ENCODE results near the gene MLH1. TPM values are rescaled to one million over a fixed set of nuclear protein-coding genes. Genes with fewer than 3 reads are reported as not detected.

The MLH1 gene
- total RNA-seq, 2 experiments from 2014 or later = 50.9 to 57.5 TPM

DNA sequence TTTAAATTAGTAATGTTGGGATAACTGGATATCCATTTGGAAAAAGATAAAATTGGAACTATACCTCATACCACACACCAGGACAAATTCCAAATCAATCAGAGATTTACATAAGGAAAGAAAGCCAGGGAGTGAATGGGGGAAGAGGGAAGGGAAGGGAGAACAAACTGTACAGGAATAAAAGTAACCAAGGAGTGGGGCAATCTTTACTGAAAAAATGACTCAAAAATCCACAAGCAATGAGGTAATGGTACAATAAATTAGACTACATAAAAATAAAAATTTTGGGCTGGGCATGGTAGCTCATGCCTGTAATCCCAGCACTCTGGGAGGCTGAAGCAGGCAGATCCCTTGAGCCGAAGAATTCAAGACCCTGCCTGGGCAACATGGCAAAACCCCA is 82.6 kb downstream of the MLH1 start:
- Mint-ChIP-seq H3K27me3 (no peaks in the 10 kb centered on the region), H3K27ac (no peak overlapping the region), H3K4me3 (no peak overlapping the region), H3K36me3 (ENCODE audit: low read depth) (peaks cover 28% of the 10 kb centered on the region), H3K4me1 (peaks cover 5% of the 10 kb centered on the region), H3K9me3 (no peaks in the 10 kb centered on the region)
- DNase-seq = no peak
- ChIA-PET CTCF (no interaction called here), POLR2A (no interaction called here)

DNA sequence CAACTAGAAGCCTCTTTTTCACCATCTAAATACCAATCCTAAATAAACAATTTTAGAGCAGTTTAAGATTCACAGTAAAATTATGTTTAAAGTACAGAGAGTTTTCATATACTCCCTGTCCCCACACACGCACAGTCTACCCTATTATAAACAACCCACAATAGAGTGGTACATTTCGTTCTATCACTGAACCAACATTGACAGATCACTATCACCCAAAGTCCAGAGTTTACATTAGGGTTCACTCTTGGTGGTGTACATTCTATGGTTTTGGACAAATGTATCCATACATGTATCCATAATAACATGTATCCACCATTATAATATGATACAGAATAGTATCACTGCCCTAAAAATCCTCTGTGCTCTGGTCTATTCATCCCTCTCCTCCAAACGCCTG is 89.0 kb downstream of the MLH1 start:
- Mint-ChIP-seq H3K4me3 (no peak overlapping the region), H3K4me1 (no peaks in the 10 kb centered on the region), H3K9me3 (no peaks in the 10 kb centered on the region), H3K27me3 (no peaks in the 10 kb centered on the region), H3K27ac (no peak overlapping the region), H3K36me3 (ENCODE audit: low read depth) (peaks cover 19% of the 10 kb centered on the region)
- no peak for DNase-seq
- POLR2A ChIA-PET = no interaction called here
- CTCF ChIA-PET = interaction anchor here (1.0 kb wide), 1 partner anchor 132 kb away, joined by 3 read pairs; no protein-coding TSS in a partner anchor

DNA sequence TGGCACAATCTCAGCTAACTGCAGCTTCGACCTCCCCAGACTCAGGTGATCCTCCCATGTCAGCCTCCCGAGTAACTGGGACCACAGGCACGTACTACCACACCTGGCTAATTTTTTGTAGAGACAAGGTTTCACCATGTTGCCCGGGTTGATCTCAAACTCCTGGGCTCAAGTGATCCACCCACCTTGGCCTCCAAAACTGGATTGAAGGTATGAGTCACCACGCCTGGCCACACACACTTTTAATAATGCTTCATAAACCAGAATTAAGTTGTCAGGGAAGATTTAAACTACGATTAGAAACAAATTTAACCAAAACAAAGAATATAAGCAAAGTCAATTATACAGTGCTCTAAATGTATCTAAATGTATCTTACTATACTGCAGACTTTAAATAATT is 93.6 kb downstream of the MLH1 start:
- Mint-ChIP-seq H3K27me3 (no peaks in the 10 kb centered on the region), H3K36me3 (ENCODE audit: low read depth) (peaks cover 25% of the 10 kb centered on the region), H3K4me3 (no peak overlapping the region), H3K9me3 (no peaks in the 10 kb centered on the region), H3K4me1 (no peaks in the 10 kb centered on the region), H3K27ac (no peak overlapping the region)
- CTCF ChIA-PET = no interaction called here
- POLR2A ChIA-PET = no interaction called here
- no peak for DNase-seq

DNA sequence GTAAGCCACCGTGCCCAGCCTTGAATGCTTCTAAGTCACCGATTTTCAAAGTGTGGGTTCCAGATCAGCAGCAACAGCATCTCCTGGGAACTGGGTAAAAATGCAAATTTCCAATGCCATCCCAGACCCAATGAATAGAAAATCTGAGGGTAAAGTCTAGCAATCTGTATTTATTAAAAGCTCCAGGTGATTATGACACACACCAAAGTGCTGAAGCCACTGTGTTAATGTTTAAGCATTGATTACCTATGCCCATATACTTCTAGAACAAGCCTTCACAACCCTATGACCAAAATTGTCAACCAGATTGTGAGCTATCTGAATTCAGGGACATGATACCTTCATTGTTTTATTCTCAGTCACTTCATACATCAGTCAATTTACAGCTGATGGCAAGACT is 94.6 kb downstream of the MLH1 start:
- Mint-ChIP-seq H3K4me1 (no peaks in the 10 kb centered on the region), H3K4me3 (no peak overlapping the region), H3K9me3 (no peaks in the 10 kb centered on the region), H3K27ac (no peak overlapping the region), H3K36me3 (ENCODE audit: low read depth) (peaks cover 19% of the 10 kb centered on the region), H3K27me3 (no peaks in the 10 kb centered on the region)
- ChIA-PET CTCF (no interaction called here), POLR2A (no interaction called here)
- no peak for DNase-seq

DNA sequence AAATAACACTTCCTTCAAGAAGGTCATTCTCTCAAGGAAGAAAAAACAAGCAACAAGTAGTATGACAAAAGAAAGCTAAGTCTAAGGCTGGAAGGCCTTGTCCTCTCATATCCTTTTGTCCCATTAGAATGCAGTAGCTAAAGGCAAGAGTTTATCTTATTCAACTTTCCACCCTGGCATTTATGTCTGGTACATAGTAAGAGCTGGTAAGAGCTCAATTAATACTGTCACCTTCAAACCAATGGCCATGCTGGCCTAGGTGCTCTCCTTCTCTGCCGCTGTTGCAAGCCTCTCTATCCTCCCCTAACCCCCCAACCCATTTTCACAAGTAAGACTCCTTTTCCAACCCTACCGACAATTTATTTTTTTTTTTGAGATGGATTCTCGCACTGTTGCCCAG is 99.2 kb downstream of the MLH1 start:
- POLR2A ChIA-PET = no interaction called here
- Mint-ChIP-seq H3K36me3 (ENCODE audit: low read depth) (peaks cover 24% of the 10 kb centered on the region), H3K27ac (no peak overlapping the region), H3K9me3 (no peaks in the 10 kb centered on the region), H3K27me3 (no peaks in the 10 kb centered on the region), H3K4me3 (no peak overlapping the region), H3K4me1 (no peaks in the 10 kb centered on the region)
- no peak for DNase-seq
- CTCF ChIA-PET = no interaction called here

DNA sequence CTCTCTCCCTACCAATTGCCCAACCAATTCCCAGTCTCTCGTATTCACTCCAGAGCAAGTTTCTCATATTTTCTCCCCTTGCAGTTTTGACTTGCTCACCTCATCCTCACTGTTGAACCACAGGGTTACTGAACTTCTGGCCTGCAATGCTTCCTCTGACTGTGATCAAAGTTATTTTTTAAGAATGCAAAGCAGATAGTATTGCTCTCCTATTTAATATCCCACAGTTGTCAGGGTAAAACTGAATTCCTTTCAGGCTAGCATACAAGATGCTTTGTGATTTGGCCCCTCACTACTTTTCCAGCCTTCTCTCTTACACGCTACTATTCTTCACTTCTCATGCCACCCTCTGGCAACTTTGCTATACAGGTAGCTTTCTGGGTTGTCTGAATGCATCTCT is 100.2 kb downstream of the MLH1 start:
- H3K4me1 Mint-ChIP-seq = no peaks in the 10 kb centered on the region
- ChIA-PET POLR2A (interaction anchor here (0.6 kb wide), 1 partner anchor 10 kb away, joined by 3 read pairs; no protein-coding TSS in a partner anchor), CTCF (no interaction called here)
- no peaks in the 10 kb centered on the region for H3K27me3 Mint-ChIP-seq
- peaks cover 19% of the 10 kb centered on the region for H3K36me3 Mint-ChIP-seq (ENCODE audit: low read depth)
- H3K27ac Mint-ChIP-seq = no peak overlapping the region
- no peak for DNase-seq
- no peak overlapping the region for H3K4me3 Mint-ChIP-seq
- no peaks in the 10 kb centered on the region for H3K9me3 Mint-ChIP-seq

DNA sequence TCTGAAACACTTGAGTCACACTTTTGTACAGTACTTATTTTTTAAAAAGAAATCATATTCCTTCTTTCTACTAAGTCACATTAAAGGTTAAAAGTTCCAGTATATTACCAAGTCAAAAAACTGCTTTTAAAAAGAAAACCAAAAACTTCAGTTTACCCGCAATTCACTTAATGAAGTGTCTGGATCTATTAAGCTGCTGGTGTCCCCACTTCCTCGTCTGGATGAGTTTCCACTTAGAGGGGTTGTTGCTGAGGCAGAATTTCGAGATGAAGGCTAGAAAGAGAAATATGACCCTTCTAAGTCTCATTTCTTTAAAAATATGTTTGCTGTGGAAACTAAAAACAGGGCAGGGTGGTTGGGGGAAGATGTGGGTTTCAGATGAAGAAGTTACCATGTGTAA is 101.3 kb downstream of the MLH1 start:
- POLR2A ChIA-PET = no interaction called here
- H3K9me3 Mint-ChIP-seq = no peaks in the 10 kb centered on the region
- H3K4me1 Mint-ChIP-seq = no peaks in the 10 kb centered on the region
- H3K4me3 Mint-ChIP-seq = no peak overlapping the region
- no peak for DNase-seq
- H3K27me3 Mint-ChIP-seq = no peaks in the 10 kb centered on the region
- CTCF ChIA-PET = no interaction called here
- no peak overlapping the region for H3K27ac Mint-ChIP-seq
- H3K36me3 Mint-ChIP-seq (ENCODE audit: low read depth) = peaks cover 19% of the 10 kb centered on the region

DNA sequence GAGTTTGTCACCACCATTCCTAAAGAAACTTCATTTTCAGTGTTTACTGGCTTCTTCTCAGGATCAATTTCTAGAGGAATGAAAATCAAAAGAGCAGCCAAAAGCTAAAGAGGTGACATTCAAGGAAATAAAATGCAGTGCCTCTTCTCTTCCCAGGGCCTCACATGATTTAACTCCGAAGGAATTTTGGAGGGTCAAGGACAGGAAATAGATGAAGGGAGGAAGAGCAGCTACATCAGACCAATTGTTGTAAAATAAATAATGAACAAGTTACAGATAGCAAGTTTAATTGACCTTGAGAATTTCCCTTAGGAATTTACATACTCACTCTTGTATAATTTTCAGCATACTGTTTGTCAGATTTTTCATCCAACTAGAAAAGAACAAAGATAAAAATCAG is 103.0 kb downstream of the MLH1 start:
- ChIA-PET POLR2A (no interaction called here), CTCF (no interaction called here)
- Mint-ChIP-seq H3K36me3 (ENCODE audit: low read depth) (peaks cover 14% of the 10 kb centered on the region), H3K9me3 (no peaks in the 10 kb centered on the region), H3K27me3 (no peaks in the 10 kb centered on the region), H3K27ac (no peak overlapping the region), H3K4me3 (no peak overlapping the region), H3K4me1 (no peaks in the 10 kb centered on the region)
- DNase-seq = no peak

DNA sequence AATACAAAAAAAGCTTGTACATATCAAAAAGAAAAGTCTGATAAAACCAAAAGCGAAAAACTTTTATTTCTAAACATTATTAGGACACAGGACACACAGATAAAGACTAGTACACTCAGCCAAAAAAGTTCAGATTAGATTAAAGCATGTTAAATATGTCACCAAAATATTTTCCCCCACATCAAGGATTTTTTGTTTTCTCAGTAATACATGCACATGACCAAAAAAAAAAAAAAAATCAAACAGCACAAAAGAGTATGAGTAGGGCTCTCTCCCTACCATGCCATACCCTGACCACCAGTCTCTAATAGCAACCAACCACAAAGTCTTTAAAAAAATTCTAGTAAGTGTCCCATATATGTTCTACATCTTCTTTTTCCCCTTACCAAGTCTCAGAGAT is 103.7 kb downstream of the MLH1 start:
- Mint-ChIP-seq H3K9me3 (no peaks in the 10 kb centered on the region), H3K4me1 (no peaks in the 10 kb centered on the region), H3K27ac (no peak overlapping the region), H3K4me3 (no peak overlapping the region), H3K27me3 (no peaks in the 10 kb centered on the region), H3K36me3 (ENCODE audit: low read depth) (peaks cover 11% of the 10 kb centered on the region)
- CTCF ChIA-PET = interaction anchor here (0.9 kb wide), 1 partner anchor 12 kb away, joined by 3 read pairs; no protein-coding TSS in a partner anchor
- POLR2A ChIA-PET = no interaction called here
- no peak for DNase-seq

DNA sequence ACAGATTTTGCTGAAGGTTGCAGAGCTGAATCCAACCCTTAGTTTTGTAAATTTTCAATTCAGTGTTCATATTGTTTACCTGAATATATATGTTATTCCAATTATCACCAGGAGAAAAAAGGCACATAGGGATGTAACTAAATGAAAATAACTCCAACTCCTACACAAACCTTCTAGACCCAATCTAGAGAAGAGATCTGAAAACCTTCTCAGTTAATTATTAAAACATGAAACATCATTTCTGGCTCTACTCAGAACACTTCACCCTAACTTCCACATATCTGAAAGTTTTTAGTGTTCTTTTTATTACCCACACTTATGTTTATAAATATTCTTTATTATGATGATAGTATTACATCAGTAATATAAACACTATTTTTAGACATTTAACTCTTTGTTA is 104.5 kb downstream of the MLH1 start:
- CTCF ChIA-PET = interaction anchor here (0.9 kb wide), 1 partner anchor 11 kb away, joined by 3 read pairs; no protein-coding TSS in a partner anchor

DNA sequence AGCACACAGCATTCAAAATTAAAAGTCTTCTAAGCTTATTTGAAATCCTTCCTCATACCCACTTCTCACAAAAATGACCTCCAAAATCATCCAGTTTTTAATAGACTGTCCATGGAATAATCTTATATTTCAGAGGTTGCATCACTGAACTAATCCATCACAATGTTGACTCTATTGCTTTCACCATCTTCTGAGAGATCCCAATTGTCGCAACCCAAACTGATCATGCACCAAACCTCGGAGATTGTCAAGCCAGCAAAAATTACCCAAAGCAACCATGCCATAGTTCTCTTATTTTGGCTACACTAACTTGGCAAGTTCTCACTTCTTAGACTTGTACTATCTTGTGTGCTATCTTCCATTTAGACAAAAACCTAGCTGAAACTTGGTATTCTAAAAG is 105.6 kb downstream of the MLH1 start:
- H3K9me3 Mint-ChIP-seq = no peaks in the 10 kb centered on the region
- H3K27ac Mint-ChIP-seq = no peak overlapping the region
- no peaks in the 10 kb centered on the region for H3K4me1 Mint-ChIP-seq
- ChIA-PET POLR2A (no interaction called here), CTCF (no interaction called here)
- H3K4me3 Mint-ChIP-seq = no peak overlapping the region
- peaks cover 3% of the 10 kb centered on the region for H3K36me3 Mint-ChIP-seq (ENCODE audit: low read depth)
- H3K27me3 Mint-ChIP-seq = no peaks in the 10 kb centered on the region
- DNase-seq = no peak

More for the DNA sequence above, 104.5 kb downstream of the MLH1 start:
- no peak overlapping the region for H3K27ac Mint-ChIP-seq
- POLR2A ChIA-PET = no interaction called here
- no peaks in the 10 kb centered on the region for H3K27me3 Mint-ChIP-seq
- no peak overlapping the region for H3K4me3 Mint-ChIP-seq
- no peak for DNase-seq
- no peaks in the 10 kb centered on the region for H3K4me1 Mint-ChIP-seq
- H3K9me3 Mint-ChIP-seq = no peaks in the 10 kb centered on the region
- peaks cover 11% of the 10 kb centered on the region for H3K36me3 Mint-ChIP-seq (ENCODE audit: low read depth)

DNA sequence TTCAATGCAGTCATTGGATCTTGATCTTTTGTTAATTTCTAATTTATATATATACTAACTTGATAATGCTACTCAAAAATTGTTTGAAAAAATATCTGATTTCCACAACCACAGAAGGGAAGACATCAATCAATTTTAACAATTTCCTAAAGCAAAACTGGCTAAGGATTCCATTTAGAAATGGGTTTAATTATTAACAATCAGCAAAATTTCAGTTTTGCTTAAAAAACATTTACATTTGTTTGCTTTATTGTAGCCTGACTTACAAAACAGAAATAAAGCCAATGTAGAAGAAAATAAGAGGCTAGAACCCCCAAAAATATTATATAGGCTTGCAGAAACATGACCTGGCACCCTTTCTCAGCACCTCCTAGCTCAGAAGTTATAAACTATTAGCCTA is 106.2 kb downstream of the MLH1 start:
- Mint-ChIP-seq H3K36me3 (ENCODE audit: low read depth) (peaks cover 3% of the 10 kb centered on the region), H3K27me3 (no peaks in the 10 kb centered on the region), H3K4me3 (no peak overlapping the region), H3K9me3 (no peaks in the 10 kb centered on the region), H3K27ac (no peak overlapping the region), H3K4me1 (no peaks in the 10 kb centered on the region)
- ChIA-PET POLR2A (no interaction called here), CTCF (no interaction called here)
- no peak for DNase-seq

DNA sequence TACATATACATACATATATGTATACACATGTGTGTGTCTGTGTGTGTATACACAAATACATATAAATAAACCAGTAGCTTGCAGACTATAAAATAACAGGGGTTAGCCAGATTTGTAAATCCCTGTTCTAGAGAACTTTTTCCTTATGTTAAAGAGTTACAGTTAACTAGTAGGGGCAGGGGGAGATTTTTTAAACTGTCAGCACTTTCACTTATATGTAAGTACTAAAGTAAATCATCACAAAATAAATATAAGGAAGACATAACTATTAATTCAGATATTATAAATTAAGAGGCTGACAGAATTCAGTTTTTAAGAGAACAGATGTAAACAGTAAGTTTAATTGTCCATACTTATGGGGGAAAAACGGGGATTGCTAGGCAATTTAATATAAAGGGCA is 107.1 kb downstream of the MLH1 start:
- ChIA-PET CTCF (no interaction called here), POLR2A (no interaction called here)

More for the DNA sequence above, 107.1 kb downstream of the MLH1 start:
- no peaks in the 10 kb centered on the region for H3K36me3 Mint-ChIP-seq (ENCODE audit: low read depth)
- no peak for DNase-seq
- no peak overlapping the region for H3K4me3 Mint-ChIP-seq
- H3K27ac Mint-ChIP-seq = no peak overlapping the region
- no peaks in the 10 kb centered on the region for H3K9me3 Mint-ChIP-seq
- H3K4me1 Mint-ChIP-seq = no peaks in the 10 kb centered on the region
- H3K27me3 Mint-ChIP-seq = no peaks in the 10 kb centered on the region

Data from activated CD4-positive, alpha-beta memory T cell treated with anti-CD3 and anti-CD28 coated beads, Interleukin-2, amount 10 ng/mL, durations not matched to agents 7 days and 5 days (primary cell).